HUES64 (cell line): Measurements from ENCODE around the gene LGI4.
A peak's percentile ranks its signal among the peaks of the same experiment; 100 is the strongest.
"Not testable (repeated sequence)": the region's sequence is repeated elsewhere in the genome, so short reads cannot be mapped to it uniquely, and the experiment has no call there.

Source experiments
- H3K27ac ChIP-seq: 2 replicates; pipeline ENCODE4 v1.7.0; 2013; ENCODE audit warnings: low read depth, low read length, inconsistent platforms
- H3K27me3 ChIP-seq: 2 replicates; pipeline ENCODE4 v1.6.1; 2013; ENCODE audit warnings: mild to moderate bottlenecking, low read length; ENCODE audit not compliant: insufficient read depth
- H3K36me3 ChIP-seq: 2 replicates; pipeline ENCODE4 v1.6.1; 2013; ENCODE audit warnings: mild to moderate bottlenecking, low read length; ENCODE audit not compliant: insufficient read depth
- H3K4me1 ChIP-seq: 2 replicates; pipeline ENCODE4 v1.6.1; 2013; ENCODE audit warnings: mild to moderate bottlenecking, low read length, moderate library complexity; ENCODE audit not compliant: insufficient read depth
- H3K4me3 ChIP-seq: 2 replicates; pipeline ENCODE4 v1.5.1; 2013; ENCODE audit warnings: mild to moderate bottlenecking, low read length, moderate library complexity
- H3K9ac ChIP-seq: 2 replicates; pipeline ENCODE4 v1.6.1; 2013; ENCODE audit warnings: mild to moderate bottlenecking, low read depth, low read length
- H3K9me3 ChIP-seq: 2 replicates; pipeline ENCODE4 v1.6.1; 2013; ENCODE audit warnings: low read depth, low read length; ENCODE audit not compliant: insufficient read depth
- WGBS: fragments of 150-250, 120-280 bp; methylation state at CpG from one replicate; pipeline ENCODE4 v1.1.7; 2013; ENCODE audit warnings: missing lambda C conversion rate; 5-methylcytosine and 5-hydroxymethylcytosine counted together

The LGI4 gene

DNA sequence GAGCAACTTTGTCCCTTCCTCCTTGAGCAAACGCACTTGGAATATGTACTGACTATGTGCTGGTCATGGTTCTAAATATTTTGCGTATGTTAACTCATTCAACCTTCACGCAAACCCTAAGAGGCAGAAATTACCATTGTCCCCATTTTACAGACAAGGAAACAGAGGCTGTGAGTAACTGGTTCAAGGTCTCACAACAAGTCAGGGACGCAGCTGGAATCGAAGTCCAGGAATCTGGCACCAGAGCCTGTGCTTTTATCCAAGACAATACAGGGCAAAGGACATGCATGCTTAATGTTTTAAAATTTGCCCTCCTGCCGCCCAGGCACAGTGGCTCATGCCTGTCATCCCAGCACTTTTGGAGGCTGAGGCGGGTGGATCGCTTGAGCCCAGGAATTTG is 24.7 kb upstream of the LGI4 start:
- H3K9ac ChIP-seq = no peak overlapping the region
- peaks cover 75% of the 10 kb centered on the region for H3K36me3 ChIP-seq
- peaks cover 6% of the 10 kb centered on the region; the same call in 1 of the 2 replicates for H3K9me3 ChIP-seq
- H3K27ac ChIP-seq = no peak overlapping the region
- peaks cover 5% of the 10 kb centered on the region; the same call in 1 of the 2 replicates for H3K27me3 ChIP-seq
- H3K4me3 ChIP-seq = no peak overlapping the region
- WGBS = 93% methylated on average over 8 of the region's 8 CpGs
- H3K4me1 ChIP-seq = peaks cover 7% of the 10 kb centered on the region; the same call in 1 of the 2 replicates

DNA sequence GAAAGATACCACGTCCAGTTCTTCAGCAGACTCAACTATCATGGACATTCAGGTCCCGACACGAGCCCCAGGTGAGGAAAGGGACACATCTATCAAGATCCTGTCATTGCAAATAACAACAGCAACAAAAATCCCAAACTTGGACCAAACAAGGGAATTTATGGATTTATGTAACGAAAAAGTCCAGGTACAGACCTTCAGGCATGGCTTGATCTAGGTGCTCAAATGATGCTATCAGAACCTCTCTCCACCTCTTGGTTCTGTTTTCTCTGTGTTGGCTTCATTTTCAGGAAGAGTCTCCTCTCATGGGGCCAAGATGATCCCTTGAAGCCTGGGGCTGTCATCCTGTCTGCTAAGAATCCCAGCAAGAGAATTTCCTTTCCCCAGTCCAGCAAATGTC is 22.6 kb upstream of the LGI4 start:
- WGBS = over 99% methylated on average over 4 of the region's 4 CpGs
- no peak overlapping the region for H3K4me3 ChIP-seq

DNA sequence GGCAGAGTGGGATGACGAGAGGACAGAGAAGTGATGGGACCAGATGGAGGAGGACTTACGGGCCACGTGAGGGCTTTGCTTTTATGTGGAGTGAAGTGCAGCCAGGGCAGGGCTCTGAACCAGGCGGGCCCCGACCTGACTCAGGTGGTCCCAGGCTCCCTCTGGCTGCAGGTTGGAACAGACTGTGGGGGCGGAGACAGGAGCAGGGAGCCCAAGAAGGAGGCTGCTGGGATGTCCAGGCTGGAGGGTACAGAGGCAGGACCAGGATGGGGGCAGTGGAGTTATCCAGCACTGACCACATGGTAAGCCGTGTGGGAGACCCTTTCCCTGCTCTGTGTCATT is 21.8 kb upstream of the LGI4 start:
- Histone ChIP-seq H3K36me3 (peaks cover 45% of the 10 kb centered on the region), H3K27ac (no peak overlapping the region), H3K27me3 (peaks cover 19% of the 10 kb centered on the region; the same call in 1 of the 2 replicates), H3K4me1 (peaks cover 15% of the 10 kb centered on the region), H3K9me3 (no peaks in the 10 kb centered on the region), H3K4me3 (no peak overlapping the region), H3K9ac (no peak overlapping the region)
- WGBS = 82% methylated on average over 7 of the region's 7 CpGs

More for the DNA sequence above, 22.6 kb upstream of the LGI4 start:
- Histone ChIP-seq H3K9me3 (no peaks in the 10 kb centered on the region), H3K9ac (no peak overlapping the region), H3K36me3 (peaks cover 53% of the 10 kb centered on the region), H3K27ac (no peak overlapping the region), H3K27me3 (peaks cover 19% of the 10 kb centered on the region; the same call in 1 of the 2 replicates), H3K4me1 (peaks cover 15% of the 10 kb centered on the region)

GRCh38 chr19:35155981-35156672 is 21.3 kb upstream of the LGI4 start:
- Histone ChIP-seq H3K27me3 (peaks cover 19% of the 10 kb centered on the region; the same call in 1 of the 2 replicates), H3K9me3 (no peaks in the 10 kb centered on the region), H3K9ac (no peak overlapping the region), H3K27ac (no peak overlapping the region), H3K4me1 (peaks cover 19% of the 10 kb centered on the region), H3K36me3 (peaks cover 40% of the 10 kb centered on the region), H3K4me3 (peak overlapping the region; percentile 80)
- WGBS = 91% methylated on average over 6 of the region's 6 CpGs

DNA sequence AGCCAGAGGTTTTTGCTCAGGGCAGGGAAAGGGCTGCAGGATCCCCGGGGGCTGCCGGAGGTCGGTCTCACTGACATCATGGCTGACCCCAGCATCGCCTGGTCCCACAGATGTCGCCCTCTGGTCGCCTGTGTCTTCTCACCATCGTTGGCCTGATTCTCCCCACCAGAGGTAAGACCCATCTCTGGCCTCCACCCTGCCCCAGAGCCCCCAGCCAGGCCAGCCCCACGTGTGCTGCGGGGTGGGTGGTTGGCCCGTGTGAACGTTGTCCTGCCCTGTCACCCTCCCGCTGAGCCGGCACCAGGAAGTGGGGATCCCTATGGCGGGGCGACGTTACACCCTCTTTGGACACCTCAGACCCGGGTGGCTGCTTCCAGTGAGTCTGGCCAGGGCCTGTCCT is 20.6 kb upstream of the LGI4 start:
- peak overlapping the region; percentile 82 for H3K9ac ChIP-seq
- peaks cover 33% of the 10 kb centered on the region for H3K36me3 ChIP-seq
- peaks cover 24% of the 10 kb centered on the region for H3K4me1 ChIP-seq
- H3K27ac ChIP-seq = peak overlapping the region; percentile 58; the same call in 1 of the 2 replicates
- WGBS = 17% methylated on average over 17 of the region's 17 CpGs
- H3K9me3 ChIP-seq = no peaks in the 10 kb centered on the region
- peak overlapping the region; percentile 80 for H3K4me3 ChIP-seq
- H3K27me3 ChIP-seq = peaks cover 19% of the 10 kb centered on the region; the same call in 1 of the 2 replicates

GRCh38 chr19:35154525-35155406 is 19.9 kb upstream of the LGI4 start, which contains the start of gene FXYD5:
Gene FXYD5, plus strand, starts transcription at chr19:35154735. Its CDS starts 816 bp downstream, at chr19:35155551.
- Histone ChIP-seq H3K4me3 (peak within 1 kb of the TSS; percentile 80), H3K27ac (peak within 1 kb of the TSS; percentile 58), H3K36me3 (peaks cover 27% of the 10 kb centered on the region), H3K9me3 (no peaks in the 10 kb centered on the region), H3K9ac (peak within 1 kb of the TSS; percentile 82), H3K27me3 (peaks cover 19% of the 10 kb centered on the region; the same call in 1 of the 2 replicates), H3K4me1 (peaks cover 26% of the 10 kb centered on the region)
- WGBS = under 1% methylated on average over 48 of the region's 49 CpGs

GRCh38 chr19:35153701-35154524 is 19.1 kb upstream of the LGI4 start:
- Histone ChIP-seq H3K4me1 (peaks cover 26% of the 10 kb centered on the region), H3K4me3 (peak overlapping the region; percentile 80), H3K27ac (no peak overlapping the region), H3K27me3 (peaks cover 19% of the 10 kb centered on the region; the same call in 1 of the 2 replicates), H3K9ac (no peak overlapping the region), H3K9me3 (no peaks in the 10 kb centered on the region), H3K36me3 (peaks cover 19% of the 10 kb centered on the region)
- 1% methylated on average over 34 of the region's 36 CpGs for WGBS

DNA sequence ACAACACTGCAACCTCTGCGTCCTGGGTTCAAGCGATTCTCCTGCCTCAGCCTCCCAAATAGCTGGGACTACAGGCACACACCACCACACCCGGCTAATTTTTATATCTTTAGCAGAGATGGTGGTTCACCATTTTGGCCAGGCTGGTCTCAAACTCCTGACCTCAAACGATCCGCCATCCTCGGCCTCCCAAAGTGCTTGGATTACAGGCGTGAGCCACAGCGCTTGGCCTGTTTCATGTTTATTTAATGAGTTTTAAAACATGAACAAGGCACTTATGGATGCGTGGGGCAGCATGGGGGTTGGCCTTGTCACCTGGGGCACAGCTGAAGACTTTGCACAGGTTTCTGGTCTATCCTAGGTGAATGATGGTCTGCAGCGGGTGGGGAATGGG is 18.3 kb upstream of the LGI4 start:
- H3K9me3 ChIP-seq, H3K27ac ChIP-seq, H3K4me3 ChIP-seq, H3K9ac ChIP-seq: not testable (repeated sequence)
- Histone ChIP-seq H3K27me3 (peaks cover 19% of the 10 kb centered on the region; the same call in 1 of the 2 replicates), H3K36me3 (peaks cover 11% of the 10 kb centered on the region), H3K4me1 (peaks cover 26% of the 10 kb centered on the region)
- WGBS = 85% methylated on average over 10 of the region's 10 CpGs

GRCh38 chr19:35151273-35152065 is 16.6 kb upstream of the LGI4 start:
- Histone ChIP-seq H3K4me3 (no peak overlapping the region), H3K27ac (peak overlapping the region; percentile 37; the same call in 1 of the 2 replicates), H3K36me3 (no peaks in the 10 kb centered on the region), H3K27me3 (peaks cover 19% of the 10 kb centered on the region; the same call in 1 of the 2 replicates), H3K9ac (no peak overlapping the region), H3K9me3 (no peaks in the 10 kb centered on the region), H3K4me1 (peaks cover 26% of the 10 kb centered on the region)
- 82% methylated on average over 20 of the region's 20 CpGs for WGBS

DNA sequence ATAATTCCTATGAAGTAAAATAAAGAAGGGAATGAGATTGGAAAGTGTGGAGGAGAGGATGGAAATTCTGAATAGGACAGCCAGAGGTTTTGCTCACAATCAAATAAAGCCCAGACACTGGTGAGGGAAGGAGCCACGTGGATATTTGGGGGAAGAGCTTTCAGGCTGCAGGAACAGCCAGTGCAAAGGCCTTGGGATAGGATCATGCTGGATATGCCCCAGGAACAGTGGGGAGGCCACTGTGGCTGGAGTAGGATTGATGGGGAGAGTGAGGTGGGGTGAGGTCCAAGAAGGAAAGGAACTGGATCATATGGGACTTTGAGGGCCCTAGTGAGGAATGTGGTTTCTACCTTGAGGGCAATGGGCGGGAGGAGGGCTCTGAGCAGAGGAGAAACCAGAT is 15.6 kb upstream of the LGI4 start:
- Histone ChIP-seq H3K9ac (no peak overlapping the region), H3K36me3 (no peaks in the 10 kb centered on the region), H3K27ac (no peak overlapping the region), H3K27me3 (peaks cover 19% of the 10 kb centered on the region; the same call in 1 of the 2 replicates), H3K4me1 (peaks cover 20% of the 10 kb centered on the region), H3K9me3 (no peaks in the 10 kb centered on the region), H3K4me3 (no peak overlapping the region)
- 69% methylated on average over 2 of the region's 2 CpGs for WGBS
